DOHH2 (cell line): ENCODE data around the gene APOLD1.
"Not testable (repeated sequence)": the region's sequence is repeated elsewhere in the genome, so short reads cannot be mapped to it uniquely, and the experiment has no call there.

ENCODE experiments used
- H3F3A ChIP-seq: fragments of 200-600 bp; sonication (generic), shearing (Covaris generic); 2 replicates; pipeline ENCODE4 v1.6.0; 2016; ENCODE audit warnings: antibody characterized with exemption, mild to moderate bottlenecking; ENCODE audit not compliant: control insufficient read depth, insufficient read depth
- H3K27ac ChIP-seq: fragments of 200-600 bp; sonication (generic); 2 replicates; pipeline ENCODE4 v1.5.1; 2014; ENCODE audit warnings: low read depth, mild to moderate bottlenecking, low read length, moderate library complexity
- H3K27me3 ChIP-seq: fragments of 200-600 bp; sonication (generic); 2 replicates; pipeline ENCODE4 v1.6.1; 2014; ENCODE audit warnings: mild to moderate bottlenecking, low read length, mixed read lengths; ENCODE audit not compliant: control insufficient read depth
- H3K36me3 ChIP-seq: fragments of 200-600 bp; sonication (generic); 2 replicates; pipeline ENCODE4 v1.6.1; 2014; ENCODE audit warnings: mild to moderate bottlenecking, low read length, moderate library complexity, mixed read lengths; ENCODE audit not compliant: control insufficient read depth
- H3K4me1 ChIP-seq: fragments of 200-600 bp; sonication (generic); 2 replicates; pipeline ENCODE4 v1.6.1; 2014; ENCODE audit warnings: mild to moderate bottlenecking, low read length, mixed read lengths; ENCODE audit not compliant: control insufficient read depth
- H3K4me2 ChIP-seq: fragments of 200-600 bp; sonication (generic); 2 replicates; pipeline ENCODE4 v1.6.0; 2014; ENCODE audit warnings: mild to moderate bottlenecking, low read length, moderate library complexity
- H3K4me3 ChIP-seq: fragments of 200-600 bp; sonication (generic); 2 replicates; pipeline ENCODE4 v1.5.1; 2014; ENCODE audit warnings: mild to moderate bottlenecking, low read length, mixed read lengths
- H3K79me2 ChIP-seq: fragments of 200-600 bp; sonication (generic); 2 replicates; pipeline ENCODE4 v1.6.1; 2014; ENCODE audit warnings: mild to moderate bottlenecking, low read length, mixed read lengths; ENCODE audit not compliant: control insufficient read depth
- H3K9me2 ChIP-seq: fragments of 200-600 bp; sonication (generic); replicated peaks from 2 replicates; pipeline ENCODE4 v1.6.1; 2014; ENCODE audit warnings: mild to moderate bottlenecking, low read length, mixed read lengths; ENCODE audit not compliant: control insufficient read depth
- H3K9me3 ChIP-seq: fragments of 200-600 bp; sonication (generic); 2 replicates; pipeline ENCODE4 v1.6.1; 2014; ENCODE audit warnings: antibody characterized with exemption, low read length, mixed read lengths; ENCODE audit not compliant: control insufficient read depth, insufficient read depth
- H4K20me1 ChIP-seq: fragments of 200-600 bp; sonication (generic); 2 replicates; pipeline ENCODE4 v1.6.0; 2014; ENCODE audit warnings: low read depth, mild to moderate bottlenecking, antibody characterized with exemption, low read length, moderate library complexity; ENCODE audit not compliant: control insufficient read depth, insufficient read depth
- CTCF ChIP-seq: fragments of 200-600 bp; sonication (generic); IDR thresholded peaks from one replicate; pipeline ENCODE4 v1.5.1; 2014; ENCODE audit warnings: antibody characterized with exemption, mild to moderate bottlenecking, low read depth, low read length; ENCODE audit not compliant: poor library complexity, severe bottlenecking
- EZH2phosphoT487 ChIP-seq: fragments of 200-600 bp; sonication (generic); IDR thresholded peaks from 2 replicates; pipeline ENCODE4 v1.6.1; 2017; ENCODE audit warnings: borderline replicate concordance, mild to moderate bottlenecking, antibody characterized with exemption, low read length, moderate library complexity, mixed read lengths

Gene APOLD1

GRCh38 chr12:12784911-12785814 is at the start of gene APOLD1:
TSS of gene APOLD1 (plus strand) at chr12:12785659. CDS start at chr12:12785692, 33 bp downstream.
- Histone ChIP-seq H3K27ac (no peak within 1 kb of the TSS), H3K4me3 (peak within 1 kb of the TSS; percentile 78), H3F3A (no peaks in the 10 kb centered on the region; the same call in none of the 2 replicates), H3K4me1 (peaks cover 25% of the 10 kb centered on the region), H3K4me2 (peak within 1 kb of the TSS; percentile 90), H3K79me2 (no peaks in the 10 kb centered on the region), H4K20me1 (no peaks in the 10 kb centered on the region), H3K27me3 (peaks cover 7% of the 10 kb centered on the region; the same call in 1 of the 2 replicates), H3K9me3 (no peaks in the 10 kb centered on the region), H3K36me3 (no peaks in the 10 kb centered on the region), H3K9me2 (no peaks in the 10 kb centered on the region)
- no peak for TF ChIP-seq EZH2phosphoT487
- no peak for TF ChIP-seq CTCF

- Histone ChIP-seq H3K4me3 (peak overlapping the region; percentile 34), H3K4me2 (peak overlapping the region; percentile 50), H3K4me1 (peaks cover 34% of the 10 kb centered on the region), H3K27me3 (no peaks in the 10 kb centered on the region), H3K9me2 (no peaks in the 10 kb centered on the region), H4K20me1 (peaks cover 8% of the 10 kb centered on the region; the same call in 1 of the 2 replicates), H3K79me2 (peaks cover 68% of the 10 kb centered on the region), H3K27ac (peak overlapping the region; percentile 58), H3F3A (peaks cover 23% of the 10 kb centered on the region), H3K36me3 (peaks cover 27% of the 10 kb centered on the region), H3K9me3 (no peaks in the 10 kb centered on the region)
- TF ChIP-seq CTCF (peak; percentile 64), EZH2phosphoT487 (no peak)
Observed at GRCh38 chr12:12736759-12737676, 48.4 kb upstream of the APOLD1 start.

- peaks cover 34% of the 10 kb centered on the region for H3K4me1 ChIP-seq
- peaks cover 28% of the 10 kb centered on the region for H3K36me3 ChIP-seq
- H3K9me3 ChIP-seq, H3K4me3 ChIP-seq, H3K27ac ChIP-seq, H3K4me2 ChIP-seq, H3K27me3 ChIP-seq, H4K20me1 ChIP-seq, H3K9me2 ChIP-seq: not testable (repeated sequence)
- H3K79me2 ChIP-seq = peaks cover 60% of the 10 kb centered on the region
- peaks cover 15% of the 10 kb centered on the region for H3F3A ChIP-seq
Observed at GRCh38 chr12:12738152-12738551, 47.3 kb upstream of the APOLD1 start.
